SU-DHL-6 (cell line): ENCODE results near the gene CACNA2D1.

Source experiments
- CTCF ChIP-seq: fragments of 200-600 bp; sonication (generic); IDR thresholded peaks from one replicate; pipeline ENCODE4 v1.5.1; 2017; ENCODE audit warnings: antibody characterized with exemption, mild to moderate bottlenecking, low read length, moderate library complexity; ENCODE audit not compliant: insufficient read depth, poor library complexity, severe bottlenecking
- EZH2phosphoT487 ChIP-seq: fragments of 200-600 bp; sonication (generic), shearing (Covaris generic); conservative IDR thresholded peaks from 2 replicates; pipeline ENCODE4 v1.6.1; 2018; ENCODE audit warnings: mild to moderate bottlenecking, antibody characterized with exemption, low read length, moderate library complexity, mixed read lengths

GRCh38 chr7:82154728-82155127 lies 288.8 kb downstream of the CACNA2D1 start:
- TF ChIP-seq CTCF (no peak), EZH2phosphoT487 (no peak)
